Memory B cell (primary cell): ENCODE data around the gene DDX46.
"Not testable (repeated sequence)": the region's sequence is repeated elsewhere in the genome, so short reads cannot be mapped to it uniquely, and the experiment has no call there.

Experiments
- ATAC-seq: fragments of 150-1000 bp; cut with Tn5 transposase; 2 replicates; pipeline ENCODE4 v1.10.0; 2021; ENCODE audit warnings: low read depth, mild to moderate bottlenecking, moderate library complexity
- DNase-seq, 2 donors: peaks; one replicate each; pipeline ENCODE4 v3.0.0; 2022; ENCODE audit warnings: low spot score in 2 of 2
- H3K27ac Mint-ChIP-seq: one replicate; pipeline ENCODE4 v1.8.0; 2022; ENCODE audit warnings: mild to moderate bottlenecking, moderate library complexity, mixed read lengths
- H3K27me3 Mint-ChIP-seq: one replicate; pipeline ENCODE4 v1.8.0; 2022; ENCODE audit warnings: mixed read lengths
- H3K36me3 Mint-ChIP-seq: one replicate; pipeline ENCODE4 v1.8.0; 2022; ENCODE audit warnings: mild to moderate bottlenecking, mixed read lengths
- H3K4me1 Mint-ChIP-seq: one replicate; pipeline ENCODE4 v1.8.0; 2022; ENCODE audit warnings: mixed read lengths
- H3K4me3 Mint-ChIP-seq: one replicate; pipeline ENCODE4 v1.8.0; 2022; ENCODE audit warnings: mild to moderate bottlenecking, moderate library complexity, mixed read lengths
- H3K9me3 Mint-ChIP-seq: one replicate; pipeline ENCODE4 v1.8.0; 2022; ENCODE audit warnings: mixed read lengths

The DDX46 gene

DNA sequence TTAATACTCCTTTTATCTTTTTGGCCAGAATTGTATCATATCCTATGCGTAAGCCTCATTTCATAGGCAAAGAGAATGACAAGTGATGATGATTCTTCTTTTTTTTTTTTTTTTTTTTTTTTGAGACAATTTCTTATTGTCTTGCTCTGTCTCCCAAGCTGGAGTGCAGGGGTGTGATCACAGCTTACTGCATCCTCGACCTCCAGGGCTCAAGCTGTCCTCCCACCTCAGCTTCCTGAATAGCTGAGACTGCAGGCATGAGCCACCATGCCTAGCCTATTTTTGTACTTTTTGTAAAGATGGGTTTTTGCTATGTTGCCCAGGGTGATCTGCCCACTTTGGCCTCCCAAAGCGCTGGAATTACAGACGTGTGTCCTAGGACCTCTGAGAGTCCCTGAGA lies 45.2 kb downstream of the DDX46 start:
- Mint-ChIP-seq H3K36me3 (peaks cover 16% of the 10 kb centered on the region), H3K9me3 (no peaks in the 10 kb centered on the region), H3K27me3 (no peaks in the 10 kb centered on the region), H3K4me3 (no peak overlapping the region), H3K27ac (no peak overlapping the region), H3K4me1 (no peaks in the 10 kb centered on the region)
- no peak for ATAC-seq
- no peak for DNase-seq

DNA sequence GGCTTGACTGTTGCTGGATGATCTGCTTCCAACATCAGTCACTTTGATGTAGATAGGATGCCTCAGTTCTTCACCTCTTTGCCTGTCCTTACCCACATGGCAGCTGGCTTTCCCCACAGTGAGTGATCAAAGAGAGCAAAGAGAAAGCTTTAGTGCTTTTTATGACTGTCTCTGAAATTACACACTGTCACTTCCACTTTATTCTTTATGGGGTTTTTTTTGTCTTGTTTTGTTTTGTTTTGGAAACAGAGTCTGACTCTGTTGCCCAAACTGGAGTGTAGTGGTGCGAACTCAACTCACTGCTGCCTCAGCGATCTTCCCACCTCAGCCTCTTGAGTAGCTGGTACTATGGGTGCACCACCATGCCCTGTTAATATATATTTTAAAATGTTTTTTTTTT lies 54.8 kb downstream of the DDX46 start:
- Mint-ChIP-seq H3K4me1 (peaks cover 6% of the 10 kb centered on the region), H3K27ac (peak overlapping the region; percentile 85), H3K4me3 (no peak overlapping the region), H3K9me3 (no peaks in the 10 kb centered on the region), H3K36me3 (peaks cover 18% of the 10 kb centered on the region), H3K27me3 (no peaks in the 10 kb centered on the region)
- peak; percentile 72 for ATAC-seq
- no peak for DNase-seq

DNA sequence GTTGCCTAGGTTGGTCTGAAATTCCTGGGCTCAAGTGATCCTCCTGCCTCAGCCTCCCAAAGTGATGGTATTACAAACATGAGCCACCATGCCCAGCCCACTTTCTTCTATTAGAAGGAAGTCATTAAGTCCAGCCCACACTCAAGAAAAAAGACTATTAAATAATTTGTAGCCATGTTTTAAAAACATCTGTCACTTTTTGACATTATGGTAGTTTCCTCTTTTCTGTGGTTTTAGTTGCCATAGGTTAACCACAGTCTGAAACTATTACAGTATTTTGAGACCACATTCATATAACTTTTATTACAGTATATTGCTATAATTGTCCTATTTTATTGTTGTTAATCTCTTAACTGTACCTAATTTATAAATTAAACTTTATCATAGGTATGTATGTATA lies 55.2 kb downstream of the DDX46 start:
- Mint-ChIP-seq H3K27ac (peak overlapping the region; percentile 85), H3K9me3 (no peaks in the 10 kb centered on the region), H3K36me3 (peaks cover 18% of the 10 kb centered on the region)

GRCh38 chr5:134817006-134817405 lies 58.4 kb downstream of the DDX46 start:
- Mint-ChIP-seq H3K36me3 (peaks cover 21% of the 10 kb centered on the region), H3K27ac (no peak overlapping the region), H3K9me3 (no peaks in the 10 kb centered on the region), H3K4me3 (no peak overlapping the region), H3K27me3 (no peaks in the 10 kb centered on the region), H3K4me1 (peaks cover 6% of the 10 kb centered on the region)
- DNase-seq, result no peak
- ATAC-seq, result no peak

More for the DNA sequence above, 55.2 kb downstream of the DDX46 start:
- Mint-ChIP-seq H3K4me3 (no peak overlapping the region), H3K4me1 (peaks cover 6% of the 10 kb centered on the region), H3K27me3 (no peaks in the 10 kb centered on the region)
- DNase-seq (peak in 1 of 2 donors; percentile 8), ATAC-seq (peak; percentile 86)

DNA sequence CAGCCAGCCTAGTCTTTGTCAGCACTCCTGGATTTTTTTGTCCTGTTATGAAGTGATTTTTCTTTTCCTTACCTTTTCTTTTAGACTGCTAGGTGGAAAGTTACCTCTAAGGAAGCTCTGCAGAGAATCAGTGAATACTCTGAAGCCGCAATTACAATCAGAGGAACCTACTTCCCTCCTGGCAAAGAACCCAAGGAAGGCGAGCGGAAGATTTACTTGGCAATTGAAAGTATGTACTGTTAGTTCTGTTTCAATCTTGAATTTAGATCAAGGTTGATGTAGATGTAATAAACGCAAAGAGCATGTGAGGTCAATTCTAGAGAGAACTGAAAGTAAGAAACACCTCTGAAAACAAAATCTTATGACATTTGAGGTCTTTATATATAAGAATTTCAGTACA lies 60.2 kb downstream of the DDX46 start:
- H3K4me1 Mint-ChIP-seq, result peaks cover under 1% of the 10 kb centered on the region
- no peak overlapping the region for H3K4me3 Mint-ChIP-seq
- H3K9me3 Mint-ChIP-seq, result no peaks in the 10 kb centered on the region
- no peak overlapping the region for H3K27ac Mint-ChIP-seq
- peaks cover 20% of the 10 kb centered on the region for H3K36me3 Mint-ChIP-seq
- no peak for DNase-seq
- no peaks in the 10 kb centered on the region for H3K27me3 Mint-ChIP-seq
- no peak for ATAC-seq

- DNase-seq (no peak), ATAC-seq (no peak)
- Mint-ChIP-seq H3K27ac (no peak overlapping the region), H3K4me3 (no peak overlapping the region), H3K4me1 (no peaks in the 10 kb centered on the region), H3K9me3 (no peaks in the 10 kb centered on the region), H3K36me3 (peaks cover 20% of the 10 kb centered on the region), H3K27me3 (no peaks in the 10 kb centered on the region)
Observed at GRCh38 chr5:134819407-134819963, 60.9 kb downstream of the DDX46 start.

- no peaks in the 10 kb centered on the region for H3K27me3 Mint-ChIP-seq
- ATAC-seq, result no peak
- H3K36me3 Mint-ChIP-seq, result peaks cover 21% of the 10 kb centered on the region
- H3K4me1 Mint-ChIP-seq, result peaks cover 6% of the 10 kb centered on the region
- H3K9me3 Mint-ChIP-seq, result no peaks in the 10 kb centered on the region
- H3K4me3 Mint-ChIP-seq, result no peak overlapping the region
- DNase-seq, result no peak
- H3K27ac Mint-ChIP-seq, result no peak overlapping the region
Observed at GRCh38 chr5:134821841-134822240, 63.3 kb downstream of the DDX46 start.

DNA sequence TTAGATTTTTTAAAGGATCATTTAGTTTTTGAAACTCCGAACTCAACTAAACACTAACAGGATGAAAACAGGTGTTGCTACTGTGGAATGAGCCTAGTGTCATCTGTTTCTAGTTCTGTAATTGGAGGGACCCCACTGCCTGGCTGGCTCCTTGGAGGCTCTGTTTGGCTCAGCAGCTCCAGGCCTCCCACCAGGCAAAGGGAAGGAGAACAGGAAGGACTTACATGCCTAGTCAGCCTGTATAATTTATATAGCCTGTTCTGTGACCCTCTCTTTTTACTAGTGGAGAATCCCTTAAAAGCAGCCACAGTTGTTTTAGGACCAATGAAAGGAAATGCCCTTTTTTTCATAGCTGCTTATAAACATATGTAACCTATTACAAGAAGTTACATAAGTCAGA lies 66.1 kb downstream of the DDX46 start:
- ATAC-seq (no peak), DNase-seq (no peak)
- Mint-ChIP-seq H3K9me3 (no peaks in the 10 kb centered on the region), H3K4me1 (peaks cover 6% of the 10 kb centered on the region), H3K27me3 (no peaks in the 10 kb centered on the region), H3K4me3 (no peak overlapping the region), H3K27ac (no peak overlapping the region), H3K36me3 (peaks cover 19% of the 10 kb centered on the region)

DNA sequence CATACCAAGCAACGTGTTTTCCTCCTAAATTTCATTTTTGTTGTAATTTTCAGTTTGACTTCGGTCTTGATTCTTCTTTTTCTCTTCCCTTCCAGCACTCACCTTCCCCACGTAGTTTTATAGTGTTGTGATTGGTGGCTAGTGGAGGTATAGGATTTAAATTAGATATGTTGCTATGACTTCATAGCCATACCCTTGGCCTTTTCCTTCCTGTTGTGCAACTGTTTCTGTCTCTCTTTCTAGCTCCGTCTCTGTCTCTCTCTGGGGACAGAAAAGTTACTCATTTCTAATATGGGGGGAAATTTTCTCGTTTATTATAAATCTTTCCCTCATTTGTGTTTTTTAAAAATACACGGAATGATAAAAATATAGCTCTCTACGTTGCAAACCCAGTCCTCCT lies 66.6 kb downstream of the DDX46 start:
- Mint-ChIP-seq H3K4me3 (no peak overlapping the region), H3K27me3 (no peaks in the 10 kb centered on the region), H3K4me1 (peaks cover 6% of the 10 kb centered on the region), H3K27ac (peak overlapping the region; percentile 68), H3K9me3 (no peaks in the 10 kb centered on the region), H3K36me3 (peaks cover 16% of the 10 kb centered on the region)
- DNase-seq (no peak), ATAC-seq (no peak)

- ATAC-seq (no peak), DNase-seq (no peak)
- Mint-ChIP-seq H3K27me3 (no peaks in the 10 kb centered on the region), H3K4me1 (no peaks in the 10 kb centered on the region), H3K27ac (no peak overlapping the region), H3K4me3 (no peak overlapping the region), H3K36me3 (peaks cover 5% of the 10 kb centered on the region), H3K9me3 (no peaks in the 10 kb centered on the region)
Observed at GRCh38 chr5:134833340-134834032, 74.9 kb downstream of the DDX46 start.

DNA sequence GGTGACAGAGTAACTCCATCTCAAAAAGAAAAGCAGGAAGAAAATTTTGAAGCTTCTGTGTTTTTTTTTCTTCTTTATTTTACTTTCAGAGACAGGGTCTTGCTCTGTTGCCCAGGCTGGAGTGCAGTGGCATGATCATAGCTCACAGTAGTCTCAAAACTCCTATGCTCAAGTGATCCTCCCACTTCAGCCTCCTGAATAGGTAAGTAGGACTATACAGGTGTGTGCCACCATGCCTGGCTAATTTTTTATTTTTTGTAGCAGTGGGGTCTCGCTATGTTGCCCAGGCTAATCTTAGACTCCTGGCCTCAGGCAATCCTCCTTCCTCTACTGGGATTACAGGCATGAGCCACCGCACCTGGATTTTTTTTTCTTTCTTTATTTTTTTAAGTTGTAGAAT lies 77.0 kb downstream of the DDX46 start:
- Mint-ChIP-seq H3K4me3 (no peak overlapping the region), H3K36me3 (peaks cover 9% of the 10 kb centered on the region), H3K27ac (no peak overlapping the region), H3K27me3 (no peaks in the 10 kb centered on the region), H3K9me3 (no peaks in the 10 kb centered on the region), H3K4me1 (no peaks in the 10 kb centered on the region)
- DNase-seq, result no peak
- ATAC-seq, result no peak

GRCh38 chr5:134837530-134838181 lies 79.1 kb downstream of the DDX46 start:
- H3K27ac Mint-ChIP-seq, result no peak overlapping the region
- no peaks in the 10 kb centered on the region for H3K4me1 Mint-ChIP-seq
- peaks cover 9% of the 10 kb centered on the region for H3K36me3 Mint-ChIP-seq
- no peaks in the 10 kb centered on the region for H3K9me3 Mint-ChIP-seq
- ATAC-seq (no peak), DNase-seq (no peak)
- no peak overlapping the region for H3K4me3 Mint-ChIP-seq
- H3K27me3 Mint-ChIP-seq, result no peaks in the 10 kb centered on the region

- ATAC-seq, H3K36me3 Mint-ChIP-seq, H3K4me3 Mint-ChIP-seq, H3K27me3 Mint-ChIP-seq, DNase-seq, H3K9me3 Mint-ChIP-seq, H3K27ac Mint-ChIP-seq, H3K4me1 Mint-ChIP-seq: not testable (repeated sequence)
Observed at GRCh38 chr5:134838361-134838760, 79.8 kb downstream of the DDX46 start.

DNA sequence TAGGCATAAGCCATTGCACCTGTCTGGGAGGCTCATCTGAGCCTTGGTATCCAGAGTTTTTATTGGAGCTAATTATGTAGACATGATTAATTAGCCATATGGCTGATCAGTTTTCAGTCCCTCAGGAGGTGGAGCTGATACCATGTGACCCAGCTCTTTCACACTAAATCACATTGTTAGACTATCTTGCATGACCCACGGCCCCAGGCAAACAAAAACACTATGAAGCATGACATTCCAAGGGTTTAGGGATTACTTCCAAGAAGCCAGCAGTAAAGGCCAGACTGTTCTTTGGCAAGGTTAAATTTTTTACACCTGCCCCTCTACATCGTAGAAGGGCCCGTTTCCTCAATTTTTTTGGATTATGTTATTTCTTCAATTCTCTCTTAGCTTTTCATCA lies 82.2 kb downstream of the DDX46 start:
- DNase-seq (no peak), ATAC-seq (no peak)
- H3K9me3 Mint-ChIP-seq, result no peaks in the 10 kb centered on the region
- H3K27me3 Mint-ChIP-seq, result no peaks in the 10 kb centered on the region
- H3K27ac Mint-ChIP-seq, result no peak overlapping the region
- H3K4me1 Mint-ChIP-seq, result peaks cover 8% of the 10 kb centered on the region
- H3K4me3 Mint-ChIP-seq, result no peak overlapping the region
- peaks cover 7% of the 10 kb centered on the region for H3K36me3 Mint-ChIP-seq

- H3K9me3 Mint-ChIP-seq, result no peaks in the 10 kb centered on the region
- H3K36me3 Mint-ChIP-seq, result peaks cover 8% of the 10 kb centered on the region
- no peak for DNase-seq
- H3K4me3 Mint-ChIP-seq, result no peak overlapping the region
- H3K27me3 Mint-ChIP-seq, result no peaks in the 10 kb centered on the region
- H3K4me1 Mint-ChIP-seq, result peaks cover 15% of the 10 kb centered on the region
- H3K27ac Mint-ChIP-seq, result no peak overlapping the region
- no peak for ATAC-seq
Observed at GRCh38 chr5:134844252-134844651, 85.7 kb downstream of the DDX46 start.
